Head of caudate nucleus (tissue), 42 donors: ENCODE results near the gene IRF5.
A peak's percentile ranks its signal among the peaks of the same experiment; 100 is the strongest.
"Not testable (repeated sequence)": the region's sequence is repeated elsewhere in the genome, so short reads cannot be mapped to it uniquely, and the experiment has no call there.

Experiments
- DNase-seq, 42 donors: peaks; one replicate each; pipeline versions ENCODE4 v3.0.0 to v3.0.0-alpha.2; 2020 to 2021; ENCODE audit warnings: mixed read lengths in 7 of 42
- intact Hi-C: fragments of 100-400 bp; cut with DNase I; formaldehyde crosslinking; loops from one replicate; pipeline ENCODE4 v1.15.0; 2022

The IRF5 gene

DNA sequence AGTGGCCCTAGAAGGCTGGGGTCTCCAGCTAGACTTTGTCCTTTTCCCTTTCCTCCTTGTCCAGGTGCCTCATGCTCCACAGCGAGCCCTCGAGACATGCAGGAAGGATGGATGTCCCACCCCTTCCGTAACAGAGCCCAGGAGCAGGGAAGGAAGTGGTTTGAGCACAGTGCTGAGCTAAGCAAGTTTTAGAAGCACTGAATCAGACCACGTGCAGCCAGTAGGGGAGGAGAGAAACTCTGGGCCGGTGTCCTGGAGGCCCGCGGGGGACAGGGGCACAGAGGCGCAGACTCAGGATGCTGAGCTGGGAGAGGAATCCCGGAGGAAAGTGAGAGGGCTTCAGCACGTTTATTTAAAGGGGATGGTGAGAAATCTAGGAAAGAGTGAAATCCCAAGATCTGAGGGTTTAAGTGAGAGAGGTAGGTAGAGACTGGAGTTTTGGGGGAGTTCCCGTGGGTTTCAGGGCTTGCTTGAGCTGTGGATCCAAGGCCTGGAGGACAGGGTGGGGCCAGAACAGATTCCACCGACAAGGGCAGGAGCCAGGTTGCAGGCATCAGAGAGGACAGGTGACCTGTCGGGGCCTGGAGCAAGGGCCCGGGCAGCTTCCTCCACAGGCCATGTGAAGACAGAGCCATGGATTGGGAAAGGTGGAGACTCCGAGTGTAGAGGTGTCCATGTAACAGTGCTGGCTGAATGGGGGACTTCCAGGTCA lies 4.4 kb upstream of the IRF5 start:
- peak in 27 of 42 donors; percentile 16 to 69 (median 42) for DNase-seq
- intact Hi-C loops = no loop called here

DNA sequence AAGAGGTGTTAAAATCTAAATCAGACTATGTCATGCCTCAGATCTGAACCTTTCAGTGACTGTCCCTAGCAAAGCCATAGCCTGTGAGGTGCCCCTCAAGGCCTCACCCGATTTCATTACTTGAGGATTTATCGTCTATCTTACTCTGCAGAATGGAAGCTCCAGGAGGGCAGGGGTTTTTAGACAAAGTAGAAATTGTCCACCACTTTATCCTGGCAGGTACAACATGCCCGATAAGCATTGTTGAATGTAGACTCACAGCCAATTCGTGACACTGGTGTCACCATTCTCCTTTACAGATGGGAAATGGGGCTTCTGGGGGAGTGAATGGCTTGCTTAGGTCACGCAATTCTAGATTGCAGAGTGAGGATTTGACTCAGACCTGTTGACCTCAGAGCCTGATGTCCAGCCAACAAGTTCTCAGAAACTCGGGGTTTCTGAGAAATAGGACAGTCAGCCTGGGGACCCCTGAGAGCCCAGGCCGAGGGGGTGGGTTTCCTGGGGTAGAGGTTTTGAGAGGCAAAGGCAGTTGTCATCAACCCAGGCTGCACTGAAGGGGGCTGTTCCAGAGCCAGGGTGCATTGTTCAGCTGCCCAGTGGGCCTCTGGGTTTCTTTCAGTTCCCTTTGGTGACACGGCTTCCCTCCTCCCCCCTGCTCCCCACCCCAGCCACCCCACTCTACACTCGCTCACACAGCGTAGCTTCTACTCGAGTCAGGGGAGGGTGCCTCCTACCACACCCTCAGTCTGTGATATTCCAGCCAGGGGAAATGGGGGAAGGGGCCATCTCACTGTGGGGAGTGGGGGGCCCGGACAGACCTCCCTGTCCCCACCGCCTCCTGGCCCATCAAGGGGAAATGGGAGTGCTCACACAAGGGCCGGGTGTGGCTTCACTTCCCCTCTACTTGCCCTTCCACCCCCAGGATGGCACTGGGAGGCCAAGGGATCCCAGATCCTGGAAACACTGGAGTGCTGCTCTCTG lies 3.1 kb upstream of the IRF5 start:
- DNase-seq = peak in 2 of 42 donors; percentile 21 to 43
- intact Hi-C loops = no loop called here

DNA sequence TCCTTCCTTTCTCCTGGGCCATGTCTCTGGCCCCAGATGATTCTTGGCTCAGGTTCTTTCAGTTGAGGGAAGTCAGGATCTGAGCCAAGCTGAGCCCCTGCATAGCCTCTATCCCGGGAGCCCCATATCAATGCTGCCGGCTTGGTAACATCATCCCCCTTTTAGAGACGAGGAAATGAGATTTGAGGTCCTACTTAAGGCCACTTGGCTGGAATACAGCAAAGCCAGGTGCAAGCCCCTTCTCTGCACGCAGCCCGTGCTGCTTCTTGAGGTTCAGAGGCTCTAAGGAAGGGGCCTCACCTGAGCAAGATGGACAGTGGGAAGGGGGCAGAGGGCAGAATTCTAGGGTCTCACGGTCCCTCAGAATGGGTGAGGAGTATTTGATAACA lies 2.4 kb upstream of the IRF5 start:
- intact Hi-C loops = no loop called here
- DNase-seq = peak in 1 of 42 donors; percentile 37

DNA sequence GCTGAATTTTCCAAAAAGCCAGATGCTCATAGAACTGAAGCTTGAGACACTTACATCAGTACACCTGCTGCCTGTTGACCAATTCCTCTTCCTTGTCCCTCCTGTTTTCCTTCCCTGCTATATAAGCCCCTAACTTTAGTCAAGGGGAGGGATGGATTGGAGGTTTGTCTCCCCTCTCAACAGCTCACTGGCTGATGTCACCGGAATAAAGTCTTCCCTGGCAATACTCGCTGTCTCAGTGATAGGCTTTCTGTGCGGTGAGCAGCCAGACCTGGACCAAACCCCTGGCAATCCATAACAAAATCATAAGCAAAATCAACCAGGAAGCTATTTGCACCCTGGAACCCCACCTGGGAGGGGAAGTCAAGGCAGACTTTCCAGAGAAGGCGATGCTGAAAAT lies 929 bp upstream of the IRF5 start:
- intact Hi-C loops = no loop called here
- DNase-seq = peak in 1 of 42 donors; percentile 16

DNA sequence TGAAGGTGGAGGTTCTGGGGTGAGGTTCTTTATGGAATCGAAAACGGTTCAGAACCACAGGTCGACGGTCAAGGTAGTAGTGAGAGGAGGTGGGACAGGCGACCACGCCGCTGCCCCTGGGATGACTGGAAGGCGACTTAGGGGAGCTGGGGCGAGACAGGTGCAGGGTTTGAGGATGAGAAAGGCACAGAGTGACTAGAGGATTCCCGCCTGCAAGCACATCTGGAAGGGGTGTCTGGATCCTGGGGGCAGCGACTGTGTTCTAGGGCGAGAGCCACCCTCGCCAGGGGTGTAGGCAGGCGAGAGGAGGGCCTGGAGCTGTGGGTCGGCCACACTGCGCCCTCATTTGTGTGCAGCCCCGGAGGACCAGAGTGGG lies 468 bp upstream of the IRF5 start:
- intact Hi-C loops = no loop called here
- peak in 1 of 42 donors; percentile 35 for DNase-seq

DNA sequence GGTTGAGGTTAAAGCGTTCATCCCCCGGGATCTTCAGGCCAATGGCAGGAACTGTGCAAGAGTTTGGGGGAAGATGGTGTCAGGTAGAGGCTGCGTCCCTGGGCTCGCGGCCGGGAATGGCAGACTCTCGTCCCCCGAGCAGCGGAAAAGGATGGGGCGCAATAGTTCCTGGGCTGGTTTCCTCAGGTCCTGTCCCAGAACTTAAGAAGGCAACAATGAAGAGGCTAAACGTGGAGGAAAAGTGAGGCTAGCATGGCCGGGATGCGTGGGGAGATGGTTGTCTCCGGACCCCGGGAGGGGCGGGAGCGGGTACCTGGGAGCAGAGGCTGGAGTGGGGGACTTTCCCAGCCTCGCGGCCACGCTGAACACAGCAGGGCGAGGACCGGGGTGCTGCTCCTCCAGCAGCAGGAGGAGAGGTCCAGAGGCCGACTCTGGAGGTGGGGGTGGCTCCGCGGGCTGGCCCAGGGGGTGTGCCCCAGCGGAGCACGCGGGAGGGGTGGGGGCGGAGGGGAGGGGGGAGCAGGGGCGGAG lies 882 bp downstream of the IRF5 start:
- intact Hi-C loops = no loop called here
- peak in 6 of 42 donors; percentile 8 to 48 (median 37) for DNase-seq

DNA sequence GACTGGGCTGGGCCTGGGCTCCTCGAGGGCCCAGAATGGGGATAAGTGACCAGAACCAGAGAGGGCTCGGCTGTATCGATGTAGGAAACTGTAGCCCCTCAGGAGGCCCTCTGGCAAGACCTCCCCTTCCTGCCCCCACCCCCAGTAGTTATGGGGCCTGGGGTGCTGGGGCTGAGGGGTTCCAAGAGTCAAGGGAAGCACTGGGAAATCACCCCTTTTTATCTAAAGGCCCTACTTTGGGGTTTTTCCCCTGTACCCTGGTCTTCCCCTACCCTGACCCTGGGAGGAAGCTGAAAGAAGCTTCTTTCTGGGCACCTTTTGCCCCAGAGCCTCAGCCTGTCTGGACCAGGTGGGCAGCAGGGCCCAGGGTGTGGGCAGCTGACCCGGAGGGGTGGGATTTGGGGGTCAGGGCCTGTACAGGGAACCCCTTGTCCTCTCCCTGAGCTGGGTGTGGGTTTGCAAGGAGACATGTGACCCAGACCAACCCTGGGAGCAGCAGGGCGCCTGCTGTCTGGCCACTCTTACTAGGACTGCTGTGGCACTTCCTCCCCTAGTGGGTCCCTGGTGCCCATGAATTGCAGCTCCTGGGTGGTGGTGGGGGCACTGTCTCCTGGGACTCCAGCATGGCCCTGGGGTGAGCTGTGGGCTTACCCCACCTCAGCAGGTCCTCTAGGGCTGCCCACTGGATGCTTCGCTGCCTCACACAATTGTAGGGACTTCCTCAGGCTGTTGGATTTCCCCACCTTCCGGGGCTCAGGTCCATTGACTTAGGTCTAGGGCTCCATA lies 1.5 kb downstream of the IRF5 start:
- DNase-seq = peak in 8 of 42 donors; percentile 19 to 51 (median 36)
- intact Hi-C loops = no loop called here

DNA sequence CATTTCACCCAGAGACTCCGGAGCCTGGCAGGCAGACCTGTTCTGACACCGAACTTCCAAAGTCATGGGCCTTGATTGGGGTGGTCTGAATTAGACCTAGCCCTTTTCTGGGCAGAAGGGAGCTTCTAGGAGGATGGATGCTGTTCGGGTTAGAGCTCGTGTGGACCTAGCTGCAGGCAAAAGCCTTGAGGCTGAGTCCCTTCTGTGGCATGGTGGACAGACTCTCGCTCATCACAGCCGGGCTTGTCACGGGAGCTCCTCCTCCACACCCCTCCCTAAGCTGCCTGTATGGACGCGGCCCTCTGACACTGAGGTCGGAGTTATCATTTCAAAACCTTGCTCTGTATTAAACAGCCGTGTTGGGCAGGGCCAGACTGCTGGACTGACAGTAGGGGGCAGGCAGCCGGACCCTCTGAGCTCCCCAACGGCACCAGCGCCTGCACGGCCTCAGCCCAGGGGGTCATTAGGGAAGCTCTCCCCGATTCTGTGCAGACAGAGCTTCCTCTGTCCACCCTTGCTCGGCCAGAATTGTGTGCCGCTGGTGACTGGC lies 2.2 kb downstream of the IRF5 start:
- peak in 1 of 42 donors; percentile 3 for DNase-seq

DNA sequence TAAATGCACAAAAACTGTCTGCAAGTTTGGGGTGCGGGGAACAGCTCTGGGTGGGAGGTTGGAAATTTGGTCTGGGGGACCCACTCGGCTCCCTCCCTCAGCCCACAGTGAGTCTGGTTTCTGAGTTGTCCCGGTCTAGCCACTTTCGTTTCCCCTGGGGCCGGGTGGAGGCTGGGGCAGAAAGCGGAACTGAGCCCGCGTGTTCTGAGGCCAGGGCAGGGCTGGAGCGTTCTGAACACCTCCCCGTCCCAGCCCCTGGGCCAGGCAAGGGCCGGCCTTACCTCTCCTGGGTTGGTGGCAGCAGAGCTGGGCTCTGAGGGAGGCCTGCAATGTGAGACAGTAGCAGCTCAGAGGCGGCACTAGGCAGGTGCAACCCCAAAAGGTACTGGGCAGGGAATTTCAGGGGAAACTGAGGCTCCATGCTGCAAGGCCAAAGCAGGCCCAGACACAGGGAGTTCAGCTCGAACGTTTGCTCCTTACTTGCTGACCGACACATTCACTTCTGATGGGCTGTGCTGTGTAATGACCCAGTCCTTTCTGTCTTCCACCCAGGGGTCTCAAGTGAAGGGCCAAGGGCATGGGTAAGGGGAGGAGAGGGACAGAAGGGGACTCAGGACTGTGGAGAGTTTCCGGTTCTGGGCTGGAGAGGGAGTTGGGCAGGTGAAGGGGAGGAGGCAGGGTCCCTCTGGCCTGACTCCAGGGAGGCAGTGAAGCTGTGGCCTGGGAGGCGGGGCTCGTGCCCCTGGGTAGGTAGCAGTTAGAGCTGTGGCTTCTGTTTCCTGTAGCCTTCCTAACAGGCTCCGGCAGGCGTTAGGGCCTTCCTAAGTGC lies 3.0 kb downstream of the IRF5 start:
- intact Hi-C loops = no loop called here

More for the DNA sequence above, 2.2 kb downstream of the IRF5 start:
- intact Hi-C loops = no loop called here

DNA sequence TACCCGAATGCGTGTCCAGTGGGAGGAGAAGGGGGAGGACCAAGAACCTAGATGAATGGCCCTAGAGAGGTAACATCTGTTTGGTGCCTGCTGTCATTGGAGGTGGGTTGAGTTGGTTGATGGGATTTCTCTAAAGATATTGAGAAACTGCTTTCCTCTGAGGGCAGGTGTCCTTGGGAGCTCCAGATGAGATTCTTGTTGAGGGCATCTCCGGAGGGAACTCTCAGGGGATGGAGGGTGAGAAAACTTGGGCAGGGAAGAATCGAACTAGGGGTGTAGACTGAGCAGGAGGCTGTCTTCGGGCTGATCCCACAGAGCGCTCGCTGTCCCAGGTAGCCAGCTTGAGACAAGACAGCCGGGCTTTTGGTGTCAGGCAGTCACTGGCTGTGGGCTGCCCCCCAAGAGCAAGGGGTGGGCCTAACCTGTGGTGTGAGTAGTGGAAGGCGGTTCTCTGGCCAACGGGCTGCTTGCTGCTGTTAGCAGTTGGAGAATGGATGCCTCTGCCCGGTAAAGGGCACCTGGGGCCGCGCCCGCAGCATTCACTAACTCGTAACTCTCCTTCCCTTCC lies 3.7 kb downstream of the IRF5 start:
- intact Hi-C loops = no loop called here
- DNase-seq = peak in 2 of 42 donors; percentile 7 to 41

More for the DNA sequence above, 3.0 kb downstream of the IRF5 start:
- peak in 32 of 42 donors; percentile 12 to 69 (median 52) for DNase-seq

DNA sequence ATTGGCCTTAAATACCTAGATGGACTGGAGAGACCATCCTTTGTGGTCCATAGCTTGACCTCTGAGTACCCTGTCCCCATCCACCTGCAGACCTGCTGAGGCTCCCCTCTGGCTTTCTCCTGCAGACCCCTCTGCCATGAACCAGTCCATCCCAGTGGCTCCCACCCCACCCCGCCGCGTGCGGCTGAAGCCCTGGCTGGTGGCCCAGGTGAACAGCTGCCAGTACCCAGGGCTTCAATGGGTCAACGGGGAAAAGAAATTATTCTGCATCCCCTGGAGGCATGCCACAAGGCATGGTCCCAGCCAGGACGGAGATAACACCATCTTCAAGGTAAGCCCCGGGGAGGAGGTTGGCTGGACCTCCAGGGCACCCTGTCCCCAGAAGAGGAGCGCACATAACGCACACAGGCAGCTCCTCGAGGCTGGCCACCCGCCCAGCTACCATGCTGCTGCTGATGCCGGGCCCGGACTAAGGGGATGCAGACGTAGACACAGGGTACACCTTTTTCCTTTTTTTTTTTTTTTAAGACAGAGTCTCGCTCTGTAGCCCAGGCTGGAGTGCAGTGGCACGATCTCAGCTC lies 4.3 kb downstream of the IRF5 start:
- intact Hi-C loops = no loop called here

DNA sequence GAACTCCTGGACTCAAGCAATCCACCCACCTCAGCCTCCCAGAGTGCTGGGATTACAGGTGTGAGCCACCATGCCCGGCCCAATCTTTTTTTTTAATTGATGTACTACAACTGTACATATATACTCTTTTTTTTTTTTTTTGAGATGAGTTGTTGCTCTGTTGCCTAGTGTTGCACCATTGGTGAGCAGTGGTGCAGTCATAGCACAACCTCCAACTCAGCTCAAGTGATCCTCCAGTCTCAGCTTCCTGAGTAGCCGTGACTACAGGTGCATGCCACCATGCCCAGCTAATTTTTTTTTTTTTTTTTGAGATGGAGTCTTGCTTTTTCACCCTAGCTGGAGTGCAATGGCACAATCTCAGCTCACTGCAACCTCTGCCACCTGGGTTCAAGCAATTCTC lies 5.5 kb downstream of the IRF5 start:
- DNase-seq, intact Hi-C loops: not testable (repeated sequence)

More for the DNA sequence above, 4.3 kb downstream of the IRF5 start:
- DNase-seq = peak in 1 of 42 donors; percentile 8

DNA sequence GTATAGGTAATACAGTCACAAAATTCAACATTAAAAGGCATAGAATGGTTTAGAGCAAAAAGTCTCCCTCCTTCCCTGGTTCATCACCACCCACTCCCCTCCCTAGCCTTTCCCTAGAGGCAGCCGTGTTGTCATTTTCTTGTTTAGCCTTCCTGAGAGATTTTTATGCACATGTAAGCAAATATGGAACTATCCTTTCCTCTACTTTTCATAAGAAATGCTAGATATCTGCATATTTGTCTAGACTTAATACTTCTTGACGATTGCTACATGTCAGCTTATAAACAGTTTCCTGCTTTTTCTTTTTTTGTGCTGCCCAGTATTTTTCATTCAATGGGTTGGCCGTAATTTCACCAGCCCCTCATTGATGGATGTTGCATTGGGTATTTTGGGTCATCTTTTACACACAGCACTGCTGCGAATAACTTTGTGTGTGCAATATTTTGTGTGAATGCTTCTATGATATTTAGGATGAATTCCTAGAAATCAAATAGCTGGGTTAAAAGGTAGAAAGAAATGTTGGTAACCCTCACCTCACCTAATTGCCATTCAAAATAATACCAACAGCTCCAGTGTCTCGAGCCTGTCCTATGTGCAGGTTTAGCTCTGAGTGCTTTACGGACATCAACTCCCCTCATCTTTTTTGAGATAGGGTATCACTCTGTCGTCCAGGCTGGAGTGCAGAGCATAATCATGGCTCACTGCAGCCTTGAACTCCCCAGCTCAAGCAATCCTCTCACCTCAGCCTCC lies 6.9 kb downstream of the IRF5 start:
- DNase-seq = peak in 1 of 42 donors; percentile 3
- intact Hi-C loops = no loop called here

DNA sequence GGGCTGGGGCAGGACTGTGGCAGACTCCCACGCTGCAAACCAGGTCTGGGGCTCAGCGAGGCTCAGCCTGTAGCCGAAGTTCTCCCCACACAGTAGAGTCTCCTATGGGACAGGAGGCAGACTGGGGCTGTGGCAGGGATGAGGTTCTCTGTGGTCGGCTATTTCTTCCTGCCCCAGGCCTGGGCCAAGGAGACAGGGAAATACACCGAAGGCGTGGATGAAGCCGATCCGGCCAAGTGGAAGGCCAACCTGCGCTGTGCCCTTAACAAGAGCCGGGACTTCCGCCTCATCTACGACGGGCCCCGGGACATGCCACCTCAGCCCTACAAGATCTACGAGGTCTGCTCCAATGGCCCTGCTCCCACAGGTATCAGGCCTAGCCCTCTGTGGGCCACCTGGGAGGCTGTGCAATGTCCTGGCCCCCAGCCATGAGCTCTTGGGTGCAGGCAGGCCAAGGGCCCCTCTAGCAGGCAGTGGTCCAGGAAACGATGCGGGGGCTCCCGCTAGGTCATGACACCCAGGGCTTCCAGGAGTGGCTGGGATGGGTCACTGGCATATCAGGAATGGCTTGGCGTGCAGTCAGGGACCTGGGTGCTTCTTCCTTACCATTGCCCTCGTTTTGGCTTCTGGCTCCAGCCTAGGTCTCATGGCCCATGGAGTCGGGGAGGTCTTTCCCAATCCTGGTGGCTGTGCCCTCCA lies 8.1 kb downstream of the IRF5 start:
- peak in 1 of 42 donors; percentile 28 for DNase-seq
- intact Hi-C loops = no loop called here

DNA sequence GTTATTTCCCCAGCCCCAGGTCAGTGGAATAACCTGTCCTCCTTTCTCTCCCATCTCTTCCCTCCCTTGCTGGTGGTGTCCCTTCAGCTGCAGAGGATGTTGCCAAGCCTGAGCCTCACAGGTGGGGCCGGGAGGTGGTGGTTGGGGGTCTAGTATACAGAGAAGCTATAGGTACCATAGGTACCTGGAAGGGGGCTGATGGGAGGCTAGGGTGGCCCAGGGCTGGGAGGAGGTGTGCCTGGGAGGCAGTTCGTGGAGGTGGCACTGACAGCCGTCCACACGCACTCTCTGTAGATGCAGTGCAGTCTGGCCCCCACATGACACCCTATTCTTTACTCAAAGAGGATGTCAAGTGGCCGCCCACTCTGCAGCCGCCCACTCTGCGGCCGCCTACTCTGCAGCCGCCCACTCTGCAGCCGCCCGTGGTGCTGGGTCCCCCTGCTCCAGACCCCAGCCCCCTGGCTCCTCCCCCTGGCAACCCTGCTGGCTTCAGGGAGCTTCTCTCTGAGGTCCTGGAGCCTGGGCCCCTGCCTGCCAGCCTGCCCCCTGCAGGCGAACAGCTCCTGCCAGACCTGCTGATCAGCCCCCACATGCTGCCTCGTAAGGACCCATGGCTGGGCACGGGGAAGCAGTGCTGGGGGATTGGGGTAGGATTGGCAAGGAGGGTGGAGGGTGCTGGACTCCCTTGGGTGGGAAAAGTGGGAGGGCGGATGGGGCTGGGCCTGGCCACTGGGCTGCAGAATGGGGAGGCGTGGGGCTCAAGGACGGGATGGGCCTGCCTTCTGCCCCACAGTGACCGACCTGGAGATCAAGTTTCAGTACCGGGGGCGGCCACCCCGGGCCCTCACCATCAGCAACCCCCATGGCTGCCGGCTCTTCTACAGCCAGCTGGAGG lies 9.5 kb downstream of the IRF5 start:
- DNase-seq = peak in 1 of 42 donors; percentile 22
- intact Hi-C loops = no loop called here
